Iris pigment epithelial cell (primary cell): ENCODE measurements around the gene ANK3.
A peak's percentile ranks its signal among the peaks of the same experiment; 100 is the strongest.

ENCODE experiments used
- DNase-seq: peaks from one replicate; pipeline ENCODE4 v3.0.0-alpha.2; 2011; ENCODE audit warnings: low read depth

The ANK3 gene

DNA sequence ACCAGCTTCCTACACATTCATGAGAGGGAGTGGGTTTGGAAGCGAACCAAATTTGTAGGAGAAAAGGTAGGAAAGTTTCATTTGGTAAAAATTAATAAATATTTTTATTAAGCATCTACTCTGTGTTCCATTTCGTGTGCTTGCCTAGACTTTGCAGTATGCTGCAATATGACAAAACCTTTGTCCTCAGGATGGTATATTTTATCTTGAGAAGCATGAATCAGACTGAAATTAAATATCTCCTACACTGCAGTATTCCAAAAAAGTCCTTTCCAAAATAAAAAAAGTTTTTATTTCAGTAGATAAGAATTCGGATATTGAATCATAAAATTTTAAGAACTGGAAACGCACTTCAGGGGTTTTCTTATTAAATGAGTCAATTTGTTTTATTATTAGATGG is 47.7 kb downstream of the ANK3 start:
- DNase-seq = no peak

DNA sequence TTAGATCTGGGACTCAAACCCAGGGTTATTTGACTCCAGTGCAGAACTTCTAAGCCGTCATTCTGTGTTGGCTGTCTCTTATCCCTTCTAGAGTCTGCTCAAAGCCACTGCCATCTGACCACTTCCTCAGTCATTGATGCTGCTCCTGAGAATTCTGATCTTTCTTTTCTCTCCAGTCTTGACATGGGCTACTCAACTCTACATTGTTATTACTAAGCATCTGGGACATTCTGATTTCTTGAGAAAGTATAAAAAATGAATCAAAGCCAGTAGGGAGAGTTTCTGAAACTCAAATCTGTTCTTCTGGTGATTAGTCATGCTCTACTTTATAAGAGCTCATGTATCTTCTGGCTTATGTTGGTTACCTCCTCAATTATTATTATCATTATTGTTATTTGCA is 48.7 kb downstream of the ANK3 start:
- no peak for DNase-seq

DNA sequence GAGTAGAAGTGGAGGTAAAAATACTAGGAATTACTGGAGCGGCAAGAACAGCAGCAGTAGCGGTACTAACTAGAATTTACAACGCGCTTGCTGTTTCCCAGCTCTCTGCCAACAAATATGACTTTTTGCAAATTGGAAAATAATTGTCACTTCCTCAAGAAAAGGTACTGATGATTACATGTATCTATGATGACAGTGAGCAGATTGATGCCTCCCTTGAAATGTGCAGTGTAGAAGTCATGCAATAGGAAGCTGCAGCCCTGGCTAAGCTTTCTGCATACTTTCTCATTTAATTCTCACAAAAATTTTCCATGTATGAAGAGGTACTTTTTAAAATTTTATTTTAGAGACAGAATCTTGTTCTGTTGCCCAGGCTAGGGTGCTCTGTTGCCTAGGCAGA is 49.9 kb downstream of the ANK3 start:
- no peak for DNase-seq

DNA sequence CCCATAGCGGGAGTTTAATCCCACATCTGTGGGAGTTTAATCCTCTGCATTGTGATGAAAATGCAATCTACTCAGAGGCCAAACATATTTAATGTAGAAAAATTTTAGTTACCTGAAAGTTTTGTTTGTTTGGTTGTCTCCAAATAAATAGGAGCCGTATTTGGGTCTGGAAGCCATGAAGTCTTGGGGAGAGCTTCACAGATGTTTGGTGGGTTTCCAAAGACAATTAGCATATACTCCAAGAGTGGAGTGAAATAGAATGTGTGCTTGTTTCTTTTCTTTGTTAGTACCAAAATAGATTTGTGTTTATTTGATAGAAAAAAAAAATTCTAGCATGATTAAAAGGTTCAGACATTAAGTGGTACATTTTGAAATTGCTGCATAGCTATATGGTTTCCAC is 50.9 kb downstream of the ANK3 start:
- no peak for DNase-seq

DNA sequence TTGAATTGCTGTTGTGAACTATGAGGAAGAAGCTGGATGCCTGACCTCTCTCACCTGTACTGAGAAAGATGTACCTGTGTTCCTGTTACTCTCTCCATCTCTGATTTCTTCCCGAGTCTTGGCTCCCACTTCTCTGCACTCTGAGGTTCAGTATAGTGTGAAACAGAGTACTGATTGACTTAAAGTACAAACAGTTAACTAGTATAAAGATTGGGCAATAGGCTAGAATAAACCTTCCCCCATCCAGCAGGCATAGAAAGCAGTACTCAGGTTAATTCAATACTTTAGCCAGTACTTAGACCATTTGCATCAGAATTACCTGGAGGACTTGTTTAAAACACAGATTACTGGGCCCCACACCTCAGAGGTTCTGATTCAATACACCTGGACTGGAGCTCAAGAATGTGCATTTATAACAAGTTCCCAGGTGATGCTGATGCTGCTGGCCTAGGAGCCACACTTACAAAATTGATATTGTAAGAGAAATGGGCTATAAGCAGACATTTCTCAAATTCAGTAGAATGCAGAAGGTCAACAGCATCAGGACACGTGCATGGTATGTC is 51.6 kb downstream of the ANK3 start:
- DNase-seq = no peak

DNA sequence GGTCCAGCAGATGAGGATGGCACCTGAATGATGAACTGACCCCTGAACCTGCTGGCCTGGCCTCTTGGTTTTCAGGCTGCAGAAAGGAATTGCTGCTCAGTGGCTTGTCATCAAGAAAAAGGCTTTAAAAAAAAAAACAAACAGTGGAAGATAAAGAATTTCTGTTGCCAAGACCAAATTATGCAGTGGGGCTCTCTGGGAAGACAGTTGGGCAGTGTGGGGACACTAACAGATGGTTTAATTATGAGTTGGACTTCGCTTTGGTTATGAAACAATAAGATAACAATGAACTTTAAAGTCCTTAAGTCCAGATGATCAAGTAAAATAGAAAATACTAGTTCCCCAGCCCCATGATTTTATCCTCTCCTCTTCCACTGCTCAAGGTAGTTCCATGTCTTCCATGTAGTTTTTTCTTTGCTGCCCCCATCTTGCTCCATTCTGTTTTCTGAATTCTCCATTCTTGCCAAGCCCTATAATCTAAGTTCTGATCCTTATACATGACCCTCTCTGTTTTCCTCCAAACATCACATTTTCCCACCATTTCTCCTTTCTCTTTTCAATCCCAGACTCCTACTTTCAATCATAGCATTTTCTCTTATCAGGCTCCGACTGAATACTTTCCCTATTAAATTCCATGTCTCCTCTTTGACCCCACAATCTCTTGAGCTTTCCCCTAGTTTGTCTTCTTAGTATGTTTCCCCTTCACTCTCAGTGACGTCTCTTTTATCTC is 52.6 kb downstream of the ANK3 start:
- DNase-seq = no peak

DNA sequence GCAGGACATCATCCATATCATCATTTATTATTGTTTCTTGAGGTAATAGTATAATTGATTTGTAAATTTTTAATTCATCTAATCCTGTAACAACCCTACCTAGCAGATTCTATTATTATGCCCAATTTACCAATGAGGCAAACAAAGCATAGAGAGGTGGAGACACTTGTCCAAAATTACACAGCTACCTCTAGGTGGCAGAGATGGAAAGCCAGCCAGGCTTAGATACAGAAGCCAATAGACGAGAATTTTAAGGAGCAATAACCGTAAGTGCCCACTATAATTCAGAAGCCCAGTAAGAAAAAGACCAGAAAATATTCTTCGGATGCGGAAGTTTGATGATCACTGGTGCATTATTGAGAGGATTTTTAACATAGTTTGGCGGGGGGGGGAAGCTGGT is 54.0 kb downstream of the ANK3 start:
- no peak for DNase-seq

DNA sequence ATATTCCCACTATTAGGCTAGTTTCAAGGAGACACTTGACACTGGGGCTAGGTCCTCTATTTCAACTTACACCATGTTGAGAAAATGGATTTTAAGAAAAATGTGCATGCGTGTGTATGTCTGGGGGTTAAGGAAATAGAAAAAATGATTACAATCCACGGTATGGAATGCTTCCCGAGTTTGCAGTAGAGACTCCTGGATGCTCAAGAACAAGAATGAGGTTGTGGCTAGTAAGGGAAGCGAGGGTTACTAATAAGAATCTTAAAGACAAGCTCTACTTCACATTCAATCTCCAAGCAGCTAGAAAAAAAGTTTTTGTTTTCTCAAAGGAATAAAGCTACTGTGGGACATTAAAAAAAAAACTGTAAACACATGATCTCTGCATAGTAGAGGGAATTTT is 54.7 kb downstream of the ANK3 start:
- no peak for DNase-seq

DNA sequence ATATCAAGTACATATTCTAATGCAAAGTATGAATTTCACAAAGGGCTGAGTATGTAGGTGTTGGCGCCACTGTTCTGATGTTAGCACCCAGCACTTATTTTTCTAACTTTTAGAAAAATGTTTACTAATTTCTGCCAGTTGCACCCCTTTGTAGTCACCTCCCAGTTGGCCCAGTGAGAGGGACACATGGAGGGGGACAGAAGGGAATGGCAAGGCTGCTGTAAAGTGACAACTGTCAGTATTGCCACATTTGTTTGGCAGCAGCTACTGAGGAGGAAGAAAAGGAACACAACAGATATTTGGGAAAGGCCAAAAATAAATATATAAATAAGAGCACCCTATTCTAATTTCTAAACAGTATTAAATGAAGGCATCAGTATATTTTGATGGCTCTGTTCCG is 57.3 kb downstream of the ANK3 start:
- no peak for DNase-seq

DNA sequence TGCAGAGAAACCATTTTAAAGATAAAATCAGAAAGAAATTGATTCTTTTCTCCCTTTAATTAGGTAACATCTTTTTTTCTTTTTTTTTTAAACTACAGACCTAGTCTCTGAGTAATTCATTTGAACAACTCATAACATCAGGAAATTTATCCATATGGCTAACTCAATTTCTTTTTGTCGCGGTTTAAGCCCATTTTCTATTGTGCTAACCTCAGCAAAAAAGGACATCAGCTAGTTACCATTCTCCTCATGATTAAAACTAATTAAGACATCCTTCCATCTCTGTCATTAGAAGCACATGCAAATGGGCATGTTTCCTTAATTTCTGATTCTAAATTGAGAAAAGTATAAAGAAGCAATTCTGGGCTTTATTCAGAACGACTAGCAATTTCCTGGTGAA is 57.8 kb downstream of the ANK3 start:
- no peak for DNase-seq

DNA sequence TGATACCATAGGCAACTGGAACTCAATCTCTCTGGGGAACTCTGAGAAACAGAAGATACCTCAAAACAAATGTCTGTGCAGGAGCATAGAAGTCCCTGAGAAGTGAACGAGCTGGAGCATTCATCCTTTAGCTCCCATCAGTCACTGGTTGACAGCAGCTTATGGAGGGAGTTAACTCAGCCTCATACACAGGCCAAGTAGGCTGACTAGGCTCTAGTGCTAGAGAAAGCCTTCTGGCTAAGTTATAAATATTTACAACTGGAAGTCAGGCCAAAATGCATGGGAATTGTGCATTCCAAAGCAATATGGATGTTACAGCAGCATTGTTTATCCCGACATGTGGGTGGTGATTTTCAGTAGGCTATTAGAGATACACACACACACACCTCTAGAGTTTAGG is 66.5 kb downstream of the ANK3 start:
- DNase-seq = no peak

DNA sequence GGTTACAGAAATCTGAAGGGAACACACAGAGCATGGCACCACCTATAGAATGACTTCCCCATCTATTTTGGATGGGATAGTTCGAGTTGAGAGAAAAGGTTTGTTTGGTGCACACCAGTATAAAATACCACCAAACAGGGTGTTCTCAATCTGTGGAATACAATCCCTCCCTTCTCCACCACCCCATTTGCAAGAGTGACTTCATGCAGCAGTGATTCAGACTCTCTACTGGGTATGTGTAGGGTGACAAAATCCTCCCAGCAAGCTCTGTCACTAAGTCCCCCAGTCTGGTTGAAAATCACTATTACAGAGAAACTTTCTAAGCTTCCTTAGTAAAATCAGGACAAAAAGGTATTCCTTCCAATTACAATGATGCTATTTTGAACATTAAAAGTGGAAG is 69.0 kb downstream of the ANK3 start:
- DNase-seq = no peak

DNA sequence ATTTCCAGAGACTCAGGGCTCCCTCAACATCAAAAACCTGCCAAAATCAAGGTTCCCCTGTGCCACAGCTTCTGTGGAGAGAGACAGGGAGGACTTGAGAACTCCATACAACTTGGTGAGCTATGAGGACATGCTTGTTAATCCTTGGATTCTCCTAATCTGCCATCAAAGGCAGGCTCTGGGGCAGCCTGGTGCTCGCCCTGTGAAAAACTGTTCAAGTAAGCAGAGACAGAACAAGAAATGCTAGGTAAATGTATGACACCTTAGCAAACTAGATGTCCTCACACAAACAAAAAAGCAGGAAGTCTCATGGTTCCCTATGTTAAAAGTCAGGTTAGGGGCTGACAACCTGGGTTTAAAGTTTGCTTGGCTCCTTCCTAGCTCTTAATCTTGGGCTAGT is 73.6 kb downstream of the ANK3 start:
- no peak for DNase-seq

DNA sequence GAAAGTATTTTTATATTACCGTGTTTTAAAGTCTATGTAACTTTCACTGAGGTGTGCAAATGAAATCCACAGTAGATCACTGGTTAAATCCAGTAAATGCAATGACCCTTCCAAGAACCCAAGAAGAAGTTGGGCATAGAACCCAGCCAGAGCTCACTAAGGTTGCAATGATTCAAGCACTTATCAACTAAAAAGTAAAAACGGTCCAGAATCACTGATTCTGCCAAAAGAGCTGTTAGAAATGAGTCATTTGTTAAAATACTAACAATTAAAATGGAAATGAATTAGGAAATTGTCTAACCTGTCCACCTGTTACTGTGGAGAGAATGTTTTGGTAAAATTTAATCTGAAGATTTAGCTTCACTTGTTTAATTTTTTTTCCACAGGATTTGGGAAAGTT is 74.4 kb downstream of the ANK3 start:
- DNase-seq = no peak

DNA sequence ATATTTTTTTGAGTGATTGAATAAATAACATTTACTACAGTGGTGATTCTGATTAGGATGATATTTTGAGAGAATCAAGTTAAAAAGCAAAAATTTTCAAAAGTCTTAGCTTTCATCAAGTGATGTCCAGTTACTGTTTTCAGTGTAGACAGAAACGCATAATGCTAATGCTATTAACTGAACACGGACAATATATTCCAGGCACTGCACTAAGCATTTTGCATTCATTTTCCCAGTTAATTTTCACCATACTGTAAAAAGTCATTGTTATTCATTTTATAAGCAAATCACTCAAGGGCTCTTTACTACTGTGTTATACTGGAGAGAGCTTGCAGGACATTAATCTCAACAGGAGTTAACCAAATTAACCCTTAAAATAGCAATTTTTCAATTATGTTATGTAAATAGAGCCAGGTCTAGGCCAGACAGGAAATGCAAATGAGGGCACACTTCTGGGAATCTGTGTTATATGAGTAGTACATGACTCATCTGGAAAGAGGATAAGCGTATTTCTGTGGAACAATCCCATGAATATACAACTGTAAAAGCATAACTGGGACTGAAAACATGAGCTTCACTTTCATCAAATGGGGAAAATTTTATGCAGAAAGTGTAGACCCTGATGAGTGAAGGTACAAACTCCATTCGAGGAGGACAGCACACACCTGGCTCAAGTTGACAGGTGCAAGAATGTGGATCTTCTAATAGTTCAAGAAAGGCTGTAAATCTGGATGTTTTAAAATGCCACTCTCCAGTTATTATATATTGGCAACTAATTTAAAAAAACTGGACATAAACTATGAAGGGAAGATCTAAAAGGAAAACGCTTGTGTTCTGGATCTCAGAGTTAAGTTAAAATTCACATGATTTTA is 75.4 kb downstream of the ANK3 start:
- DNase-seq = peak; percentile 76

DNA sequence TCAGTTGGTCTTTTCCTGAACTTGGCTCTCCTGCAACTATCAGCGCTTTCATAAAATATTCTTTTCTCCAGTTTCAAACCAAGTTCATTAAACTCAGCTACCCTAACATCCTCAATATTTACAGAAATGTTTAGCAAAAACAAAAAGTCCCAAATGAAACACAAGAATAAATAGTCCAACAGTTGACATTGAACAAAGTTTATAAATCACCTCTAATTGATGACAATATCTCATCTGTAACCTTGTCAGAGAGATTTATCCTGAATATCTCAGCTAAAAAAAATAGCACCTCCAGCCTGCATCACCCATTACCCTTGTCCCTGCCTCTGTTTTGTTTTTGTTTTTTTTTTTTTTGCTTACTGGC is 76.1 kb downstream of the ANK3 start:
- no peak for DNase-seq

DNA sequence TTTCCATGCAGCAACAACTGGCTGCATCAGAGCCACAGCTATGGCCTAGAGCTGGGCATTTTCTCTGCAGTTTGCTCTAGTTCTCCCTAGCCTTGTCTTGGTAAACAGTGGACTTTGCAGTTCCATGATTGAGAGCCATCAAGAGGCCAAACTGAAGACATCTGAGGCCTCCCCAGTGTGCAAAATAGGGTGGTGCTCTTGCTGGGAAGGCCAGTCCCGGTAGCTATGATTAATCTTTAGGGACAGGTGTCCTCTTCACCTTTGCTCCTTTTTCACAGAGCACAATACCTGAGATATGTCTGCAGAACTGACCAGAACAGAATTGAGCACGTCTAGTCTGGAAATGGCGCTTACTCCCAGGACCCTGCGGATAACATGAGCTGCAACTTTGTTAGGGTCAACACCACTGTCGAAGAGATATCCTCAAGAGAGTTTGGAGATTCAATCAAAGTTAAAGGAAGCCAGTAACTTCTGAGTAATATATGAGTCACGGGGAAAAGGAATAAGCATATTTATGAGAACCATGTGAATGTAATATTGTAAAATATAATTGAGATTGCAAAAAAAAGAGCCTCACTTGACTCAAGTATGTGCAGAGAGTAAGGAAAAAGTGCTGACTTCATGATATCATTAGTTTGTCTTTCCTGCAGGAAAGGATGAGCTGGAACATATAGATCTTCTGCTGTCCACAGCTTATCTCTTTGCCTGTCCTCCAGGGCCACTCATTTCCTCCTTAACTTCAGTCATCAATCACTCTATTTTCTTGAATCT is 76.7 kb downstream of the ANK3 start:
- peak; percentile 72 for DNase-seq

DNA sequence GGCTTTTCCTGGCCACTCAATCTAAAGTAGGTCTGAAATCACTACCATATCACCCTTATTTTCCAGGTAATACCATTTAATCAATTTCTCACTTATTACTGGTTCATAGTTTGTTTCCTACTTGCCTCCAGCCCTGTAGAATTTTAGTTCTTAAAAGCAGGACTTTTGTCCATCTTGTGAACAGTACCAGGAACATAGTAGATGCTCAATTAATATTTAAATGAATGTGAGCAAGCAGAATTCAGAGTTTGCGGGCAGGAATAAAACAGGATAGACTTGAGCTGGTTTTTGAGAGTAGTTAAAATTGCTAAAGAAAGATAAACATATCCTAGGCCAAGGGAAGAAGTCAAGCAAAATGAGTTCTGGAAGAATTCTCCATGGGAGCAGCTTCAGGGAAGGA is 77.9 kb downstream of the ANK3 start:
- no peak for DNase-seq

DNA sequence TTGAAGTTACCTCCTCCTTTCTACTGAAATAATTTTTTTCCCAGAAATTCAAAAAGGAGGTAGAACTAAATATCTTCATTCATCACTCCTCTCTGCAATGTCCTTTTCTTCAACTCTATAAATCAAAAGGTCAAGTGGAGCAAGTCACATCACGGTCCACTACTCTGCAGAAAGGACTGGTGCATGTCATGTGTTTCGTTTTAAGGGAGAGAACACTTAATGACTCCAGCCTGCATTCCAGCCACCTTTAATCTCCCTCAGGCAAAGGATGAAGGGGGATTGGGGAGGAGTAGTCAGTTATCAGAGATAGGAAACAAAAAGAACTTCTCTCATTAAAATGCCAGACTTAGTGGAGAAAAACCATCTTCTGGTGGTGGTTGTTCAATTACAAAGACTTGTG is 78.9 kb downstream of the ANK3 start:
- DNase-seq = no peak

DNA sequence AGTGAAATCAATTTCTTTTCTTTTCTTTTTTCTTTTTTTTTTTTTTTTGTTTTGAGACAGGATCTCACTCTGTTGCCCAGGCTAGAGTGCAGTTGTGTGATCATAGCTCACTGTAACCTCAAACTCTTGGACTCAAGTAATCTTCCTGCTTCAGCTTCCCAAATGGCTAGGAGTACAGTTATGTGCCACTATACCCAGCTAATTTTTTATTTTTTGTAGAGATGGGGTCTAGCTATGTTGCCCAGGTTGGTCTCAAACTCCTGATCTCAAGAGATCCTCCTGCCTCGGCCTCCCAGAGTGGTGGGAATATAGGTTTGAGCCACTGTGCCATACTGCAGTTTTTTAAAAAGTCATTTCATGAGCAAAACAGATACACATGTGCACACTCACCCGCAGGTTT is 79.8 kb downstream of the ANK3 start:
- no peak for DNase-seq

DNA sequence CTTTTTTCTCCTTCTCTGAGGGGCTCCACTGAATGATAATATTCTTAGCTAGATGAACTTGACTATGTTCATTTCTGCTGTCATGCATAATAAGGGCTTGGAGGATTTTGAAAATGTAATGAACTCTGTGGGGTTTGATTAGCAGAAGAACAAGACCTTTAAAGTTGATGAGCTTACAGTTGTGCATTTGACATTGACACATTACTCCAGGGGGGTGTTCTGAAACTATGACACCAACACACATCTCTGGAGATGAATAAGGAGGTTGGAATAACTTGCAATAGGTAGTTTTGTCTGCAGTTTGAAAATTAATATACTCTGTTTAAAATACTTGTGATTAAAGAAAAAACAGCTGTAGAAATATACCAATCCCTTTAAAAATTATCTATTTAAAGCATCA is 80.3 kb downstream of the ANK3 start:
- no peak for DNase-seq

DNA sequence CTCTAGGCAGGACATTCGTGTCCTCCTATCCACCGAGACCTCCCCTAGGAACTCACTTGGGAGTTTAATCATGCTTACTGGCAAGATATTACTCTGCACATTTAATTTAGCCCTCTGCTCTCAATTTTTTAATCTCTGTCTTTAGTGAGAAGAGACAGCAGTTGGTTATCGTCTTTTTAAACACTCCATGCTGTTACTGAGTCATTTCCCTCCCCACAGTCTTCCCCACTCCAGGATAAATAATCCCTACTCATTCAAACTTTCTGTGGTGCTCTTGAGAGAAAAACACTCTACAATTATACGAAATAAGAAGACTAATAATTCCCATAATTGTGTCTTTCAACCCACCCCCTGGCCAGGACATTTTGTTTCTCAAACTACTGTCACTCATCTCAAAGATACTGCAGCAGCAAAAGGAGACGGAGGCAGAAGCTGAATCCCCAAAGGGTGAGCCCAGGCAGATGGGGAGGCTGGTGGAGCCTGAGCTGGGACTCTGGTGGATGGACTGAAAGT is 84.2 kb downstream of the ANK3 start:
- no peak for DNase-seq
